ENCODE measurements around the gene CD68.

- TF ChIP-seq CTCF (IDR thresholded peaks at IDR 0.05) (no peak), POLR2AphosphoS5 (IDR thresholded peaks at IDR 0.05) (no peak)
Observed at GRCh38 chr17:7613769-7614424, 34.5 kb downstream of the CD68 start.

Measured in prostate gland (tissue), 2 donors.